Epithelial cell of umbilical artery (primary cell): ENCODE results near the gene PPIA. TPM values are rescaled to one million over a fixed set of nuclear protein-coding genes. Genes with fewer than 3 reads are reported as not detected.

ENCODE experiments used
- total RNA-seq: library from RNA; depleted of rRNA; stranded (reverse); fragments of >200 nt; gene quantifications from 2 replicates; pipeline ENCODE4 v1.2.3, GENCODE V29; 2014

PPIA gene
- total RNA-seq: 3,439 and 4,627 TPM in 2 replicates

GRCh38 chr7:44796504-44797328 is at the start of gene PPIA:
Gene PPIA (plus strand): TSS chr7:44796681. CDS start chr7:44796725, 44 bp downstream.

GRCh38 chr7:44748045-44748947 is 48.2 kb upstream of the PPIA start, which contains the start of gene ZMIZ2:
Gene ZMIZ2 (plus strand): TSS chr7:44748847. CDS start chr7:44756250, 7,403 bp downstream.

GRCh38 chr7:44847920-44848634 is 51.6 kb downstream of the PPIA start, which contains the start of gene H2AZ2:
Gene H2AZ2 (minus strand): TSS chr7:44848087. CDS start chr7:44847971, 116 bp downstream.

Other genes with a start within 250 kb of the PPIA start
- 70.8 and 76.1 TPM in 2 replicates for gene DDX56, start 222.8 kb upstream of the PPIA start, total RNA-seq
- gene TMED4, start 214.4 kb upstream of the PPIA start, total RNA-seq: 117 and 183 TPM in 2 replicates
- gene OGDH, start 190.1 kb upstream of the PPIA start, total RNA-seq: 46.4 and 82.2 TPM in 2 replicates
- 7.8 and 8.8 TPM in 2 replicates for gene ZMIZ2, start 47.8 kb upstream of the PPIA start, total RNA-seq
- gene H2AZ2, start 51.4 kb downstream of the PPIA start, total RNA-seq: 211 and 346 TPM in 2 replicates
- 16.3 and 17.5 TPM in 2 replicates for gene PURB, start 88.8 kb downstream of the PPIA start, total RNA-seq
- gene MYO1G, start 182.3 kb downstream of the PPIA start, total RNA-seq: 0.15 and 0.32 TPM in 2 replicates
- 63.1 and 65.6 TPM in 2 replicates for gene CCM2, start 203.5 kb downstream of the PPIA start, total RNA-seq